ENCODE data around the gene MOB3A.
"Not testable (repeated sequence)": the region's sequence is repeated elsewhere in the genome, so short reads cannot be mapped to it uniquely, and the experiment has no call there.

MOB3A gene

DNA sequence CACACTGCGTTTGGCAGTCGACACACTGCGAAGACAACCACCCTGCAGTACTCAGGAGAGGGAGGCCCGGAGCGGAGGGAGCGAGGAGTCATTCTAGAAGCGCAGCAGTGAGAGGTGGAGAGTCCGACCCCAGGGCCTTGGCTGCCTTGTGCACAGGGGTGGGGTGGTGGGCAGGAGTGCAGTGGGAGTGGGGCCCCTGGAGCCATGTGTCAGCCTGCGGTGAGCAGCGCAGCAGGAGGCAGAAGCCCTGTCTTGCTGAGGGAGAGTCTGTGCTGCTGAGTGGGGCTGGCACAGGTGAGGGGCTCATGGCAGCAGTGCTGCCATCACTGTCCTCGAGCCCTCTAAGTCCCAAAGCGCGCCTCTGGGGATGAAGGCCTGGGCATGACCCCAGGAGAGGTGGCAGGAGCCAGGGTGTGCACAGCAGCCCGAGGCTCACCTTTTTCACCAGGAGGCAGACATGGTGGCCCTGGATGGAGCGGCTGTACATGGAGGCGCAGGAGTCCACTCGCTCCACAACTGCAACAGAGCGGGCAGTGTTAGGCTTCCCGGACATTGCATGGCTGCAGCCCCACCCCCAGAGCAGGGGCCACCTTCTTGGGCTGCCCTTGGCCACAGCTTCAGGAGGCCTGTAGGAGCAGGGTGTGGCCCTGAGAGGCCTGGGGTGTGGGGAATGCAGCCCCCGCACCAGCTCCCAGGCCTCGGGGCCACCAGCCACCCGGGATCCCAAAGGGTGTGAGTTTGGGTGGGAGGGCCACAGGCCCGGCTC, 12.3 kb upstream of the MOB3A start:
- no peak for DNase-seq (ENCODE audit: low read depth, low spot score)

DNA sequence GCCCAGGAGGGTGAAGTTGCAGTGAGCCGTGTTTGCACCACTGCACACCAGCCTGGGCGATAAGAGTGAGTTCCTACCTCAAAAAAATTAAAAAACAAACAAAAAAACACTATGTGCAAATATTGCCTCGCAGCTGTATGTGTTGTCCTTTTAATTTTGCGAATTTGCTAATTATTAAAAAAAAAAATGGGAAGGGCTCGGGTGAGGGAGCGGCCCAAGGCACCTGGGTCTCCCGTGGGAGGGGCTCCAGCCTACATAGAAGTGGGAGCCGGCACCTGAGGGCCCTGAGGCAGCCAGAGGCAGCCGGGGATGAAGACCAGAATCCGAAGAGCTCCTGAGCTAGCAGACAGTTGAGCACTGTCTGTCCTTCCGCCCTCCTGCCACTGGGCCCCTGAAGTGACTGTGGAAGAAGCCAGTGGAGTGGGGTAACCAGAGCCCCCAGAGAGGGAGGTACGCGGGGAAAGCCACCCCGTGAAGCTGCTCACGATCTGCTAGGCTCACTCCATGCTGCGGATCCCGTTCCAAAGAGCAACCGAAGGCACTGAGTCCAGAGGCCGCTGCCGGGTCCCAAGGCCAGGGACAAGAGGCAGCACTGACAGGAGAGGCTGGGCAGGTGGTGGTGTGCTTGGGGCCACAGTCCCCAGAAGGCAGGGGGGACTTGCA, 7.0 kb upstream of the MOB3A start:
- no peak for DNase-seq (ENCODE audit: low read depth, low spot score)

DNA sequence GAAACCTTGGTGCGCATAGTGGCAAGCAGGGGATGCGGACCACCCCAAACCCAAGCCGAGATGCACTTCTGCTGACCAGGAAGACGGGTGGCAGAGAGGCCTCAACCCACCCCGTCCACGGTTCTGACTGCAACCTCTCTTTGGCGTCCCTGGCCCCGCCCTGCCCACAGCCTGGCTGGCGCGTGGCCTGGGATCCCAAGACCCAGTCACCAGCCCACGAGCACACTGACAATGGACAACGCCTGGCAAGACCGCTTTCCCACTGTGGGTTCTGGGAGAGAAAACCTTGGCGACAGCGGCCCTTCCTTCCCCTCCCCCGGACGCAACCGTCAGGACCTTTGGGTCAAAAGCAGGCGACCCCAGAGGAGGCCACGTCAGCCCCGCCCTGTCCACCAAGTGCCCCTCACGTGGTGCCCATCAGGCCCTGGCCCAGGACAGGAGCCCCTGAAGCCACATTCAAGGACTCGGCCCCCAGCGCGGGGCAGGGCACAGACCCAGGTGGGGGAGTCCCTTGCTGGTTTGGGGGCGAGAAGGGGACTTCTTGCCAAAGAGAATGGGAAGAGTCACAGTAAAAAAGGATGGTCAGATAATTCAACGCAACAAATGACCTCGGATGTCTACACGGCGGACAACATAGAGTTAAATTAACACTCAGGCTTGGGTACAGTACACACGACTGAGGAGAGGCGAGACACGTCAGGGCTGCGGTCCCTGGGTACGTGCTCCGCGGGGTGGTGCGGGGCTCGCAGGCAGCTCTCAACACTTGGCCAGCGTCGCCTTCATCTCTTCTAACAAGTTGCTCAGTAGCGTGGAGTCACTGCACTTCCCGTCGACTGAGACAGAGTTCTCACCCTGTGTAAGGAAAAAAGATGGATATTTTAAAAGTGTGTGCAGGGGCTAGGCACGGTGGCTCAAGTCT, 5.5 kb upstream of the MOB3A start:
- DNase-seq (ENCODE audit: low read depth, low spot score) = no peak

DNA sequence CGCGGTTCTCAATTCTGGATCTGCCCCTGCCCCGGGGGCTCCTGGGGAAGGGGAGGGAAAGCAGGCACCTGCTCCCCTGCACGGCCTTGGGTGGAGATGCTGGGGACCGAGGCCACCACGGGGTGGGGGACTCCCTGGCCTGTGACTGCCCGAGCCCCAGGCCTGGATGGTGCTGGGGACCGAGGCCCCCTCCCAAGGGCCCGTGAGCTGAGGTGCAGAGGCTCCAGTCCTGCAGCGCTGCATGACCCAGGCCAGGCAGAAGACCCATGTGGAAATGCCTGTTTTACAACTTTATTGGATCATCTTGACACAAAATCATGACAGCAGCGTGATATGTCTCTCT, 4.6 kb upstream of the MOB3A start:
- DNase-seq (ENCODE audit: low read depth, low spot score) = no peak

DNA sequence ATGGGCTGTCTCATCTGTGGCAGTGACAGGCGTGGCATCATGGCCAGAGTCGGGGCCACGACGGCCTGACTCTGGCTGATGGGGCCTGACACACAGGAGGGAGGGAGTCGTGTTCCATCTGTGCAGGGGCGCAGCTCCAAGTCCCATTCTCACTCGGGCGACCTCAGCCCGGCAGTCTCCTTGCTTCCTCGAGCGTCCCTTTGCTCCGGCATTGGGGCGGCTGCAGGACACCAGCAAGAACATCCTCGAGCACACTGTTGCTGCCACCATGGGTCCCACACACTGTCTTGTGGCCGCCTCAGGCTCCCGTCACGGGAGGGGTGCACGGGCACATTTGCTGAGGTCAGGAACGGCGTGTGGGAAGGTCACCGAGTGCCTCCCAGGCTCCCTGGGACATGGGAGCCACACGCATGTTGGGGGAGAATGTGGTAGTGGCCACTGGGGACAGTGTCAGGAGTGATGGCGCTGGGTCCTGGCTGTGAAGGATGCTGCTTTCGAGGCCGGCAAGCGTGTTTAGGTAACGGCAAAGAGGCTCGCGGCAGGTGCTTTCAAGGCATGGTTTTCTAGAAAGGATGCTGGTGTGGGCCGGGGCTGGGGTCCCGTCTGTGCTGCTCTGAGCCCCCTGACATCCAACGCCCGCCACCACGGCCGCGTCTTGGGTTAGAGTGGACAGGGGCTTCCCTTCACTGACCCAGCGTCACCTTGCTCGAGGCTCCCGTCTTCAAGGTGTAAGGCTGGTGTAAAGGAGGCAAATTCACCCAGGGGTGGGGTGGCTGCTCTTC, 4.0 kb upstream of the MOB3A start:
- DNase-seq (ENCODE audit: low read depth, low spot score) = no peak

DNA sequence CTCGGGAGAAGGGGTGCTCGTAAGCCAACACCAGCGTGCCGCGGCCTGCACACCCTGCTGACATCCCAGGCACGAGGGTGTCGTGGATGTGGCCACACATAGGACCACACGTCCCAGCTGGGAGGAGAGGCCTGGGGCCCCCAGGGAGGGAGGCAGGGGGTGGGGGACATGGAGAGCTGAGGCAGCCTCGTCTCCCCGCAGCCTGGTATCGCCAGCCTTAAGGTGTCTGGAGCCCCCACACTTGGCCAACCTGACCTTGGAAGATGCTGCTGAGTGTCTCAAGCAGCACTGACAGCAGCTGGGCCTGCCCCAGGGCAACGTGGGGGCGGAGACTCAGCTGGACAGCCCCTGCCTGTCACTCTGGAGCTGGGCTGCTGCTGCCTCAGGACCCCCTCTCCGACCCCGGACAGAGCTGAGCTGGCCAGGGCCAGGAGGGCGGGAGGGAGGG, 3.0 kb upstream of the MOB3A start:
- DNase-seq (ENCODE audit: low read depth, low spot score) = no peak

DNA sequence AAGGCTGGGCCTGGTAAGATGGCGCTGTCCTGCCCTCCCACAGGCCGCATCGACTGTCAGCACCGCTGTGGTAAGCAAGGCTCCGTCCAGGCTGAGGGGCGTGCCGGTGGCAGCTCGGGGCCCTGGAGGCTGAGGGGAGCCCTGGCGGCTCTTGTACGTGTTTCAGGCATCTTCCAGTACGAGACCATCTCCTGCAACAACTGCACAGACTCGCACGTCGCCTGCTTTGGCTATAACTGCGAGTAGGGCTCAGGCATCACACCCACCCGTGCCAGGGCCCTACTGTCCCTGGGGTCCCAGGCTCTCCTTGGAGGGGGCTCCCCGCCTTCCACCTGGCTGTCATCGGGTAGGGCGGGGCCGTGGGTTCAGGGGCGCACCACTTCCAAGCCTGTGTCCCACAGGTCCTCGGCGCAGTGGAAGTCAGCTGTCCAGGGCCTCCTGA, 1.8 kb upstream of the MOB3A start:
- no peak for DNase-seq (ENCODE audit: low read depth, low spot score)

DNA sequence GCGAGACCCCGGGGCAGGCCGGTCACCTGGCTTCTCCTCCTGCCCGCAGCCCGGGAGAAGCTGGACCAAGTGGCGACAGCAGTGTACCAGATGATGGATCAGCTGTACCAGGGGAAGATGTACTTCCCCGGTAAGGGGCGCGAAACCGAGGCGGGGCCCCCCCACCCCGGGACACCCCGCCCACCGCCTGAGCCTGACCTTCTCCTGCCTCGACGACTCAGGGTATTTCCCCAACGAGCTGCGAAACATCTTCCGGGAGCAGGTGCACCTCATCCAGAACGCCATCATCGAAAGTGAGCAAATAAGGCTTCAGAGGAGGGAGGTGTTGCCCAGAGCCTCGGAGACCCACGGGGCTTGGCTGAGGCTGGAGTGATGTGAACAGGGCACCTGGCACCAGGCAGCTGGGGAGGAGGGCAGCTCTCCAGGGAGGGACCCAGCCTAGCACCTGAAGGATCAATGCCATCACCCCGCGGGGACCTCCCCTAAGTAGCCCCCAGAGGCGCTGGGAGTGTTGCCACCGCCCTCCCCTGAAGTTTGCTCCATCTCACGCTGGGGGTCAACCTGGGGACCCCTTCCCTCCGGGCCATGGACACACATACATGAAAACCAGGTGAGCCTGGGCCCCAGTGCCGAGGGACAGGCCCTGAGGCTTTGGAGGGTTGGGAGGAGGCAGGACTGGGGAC, 1.2 kb upstream of the MOB3A start:
- DNase-seq (ENCODE audit: low read depth, low spot score) = no peak

DNA sequence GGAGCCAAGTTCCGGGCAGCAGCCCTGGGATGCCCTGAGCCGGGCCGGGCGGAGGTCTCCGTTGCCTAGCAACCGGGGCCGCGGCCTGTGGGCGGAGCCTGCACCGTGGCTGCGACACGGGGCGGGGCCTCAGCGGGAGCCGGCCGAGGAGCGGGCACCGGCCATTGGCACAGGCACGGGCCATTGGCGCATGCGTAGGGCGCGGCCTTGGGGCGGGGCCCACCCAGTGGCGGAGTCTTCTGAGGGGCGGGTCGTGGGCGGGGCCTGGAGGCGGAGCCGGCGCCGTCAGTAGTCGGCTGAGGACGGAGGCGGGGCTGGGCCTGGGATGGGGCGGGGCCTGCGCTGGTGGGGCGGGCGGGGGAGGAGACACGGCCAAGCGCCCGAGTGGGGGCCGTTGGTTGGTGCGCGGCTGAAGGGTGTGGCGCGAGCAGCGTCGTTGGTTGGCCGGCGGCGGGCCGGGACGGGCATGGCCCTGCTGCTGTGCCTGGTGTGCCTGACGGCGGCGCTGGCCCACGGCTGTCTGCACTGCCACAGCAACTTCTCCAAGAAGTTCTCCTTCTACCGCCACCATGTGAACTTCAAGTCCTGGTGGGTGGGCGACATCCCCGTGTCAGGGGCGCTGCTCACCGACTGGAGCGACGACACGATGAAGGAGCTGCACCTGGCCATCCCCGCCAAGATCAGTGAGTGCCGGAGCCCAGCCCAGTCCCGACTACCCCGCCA, 515 bp upstream of the MOB3A start, which contains the start of gene IZUMO4:
Gene IZUMO4 (plus strand): TSS at position 436 of the 723 bp plus-strand sequence. CDS start 31 bp downstream, at position 467.
- DNase-seq (ENCODE audit: low read depth, low spot score) = peak; percentile 100

DNA sequence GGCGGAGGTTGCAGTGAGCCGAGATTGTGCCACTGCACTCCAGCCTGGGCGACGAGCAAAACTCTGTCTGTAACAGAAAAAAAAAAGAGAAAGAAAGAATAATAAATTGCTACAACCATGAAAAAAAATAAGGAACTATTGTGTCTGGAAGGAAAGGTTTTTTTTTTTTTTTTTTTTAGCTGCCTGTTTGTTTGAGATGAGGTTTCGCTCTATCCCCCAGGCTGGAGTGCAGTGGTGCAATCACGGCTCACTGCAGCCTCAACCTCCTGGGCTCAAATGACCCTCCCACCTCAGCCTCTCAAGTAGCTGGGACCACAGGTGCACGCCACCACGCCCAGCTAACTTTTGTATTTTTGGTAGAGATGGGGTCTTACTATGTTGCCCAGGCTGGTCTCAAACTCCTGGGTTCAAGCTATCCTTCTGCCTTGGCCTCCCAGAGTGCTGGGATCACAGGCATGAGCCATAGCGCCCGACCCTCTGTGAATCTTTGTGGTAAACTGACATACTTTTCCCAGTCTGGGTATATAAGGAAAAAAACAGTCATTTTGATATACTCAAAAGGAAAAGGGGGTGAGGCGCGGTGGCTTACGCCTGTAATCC, 4.1 kb downstream of the MOB3A start:
- DNase-seq (ENCODE audit: low read depth, low spot score) = not testable (repeated sequence)

DNA sequence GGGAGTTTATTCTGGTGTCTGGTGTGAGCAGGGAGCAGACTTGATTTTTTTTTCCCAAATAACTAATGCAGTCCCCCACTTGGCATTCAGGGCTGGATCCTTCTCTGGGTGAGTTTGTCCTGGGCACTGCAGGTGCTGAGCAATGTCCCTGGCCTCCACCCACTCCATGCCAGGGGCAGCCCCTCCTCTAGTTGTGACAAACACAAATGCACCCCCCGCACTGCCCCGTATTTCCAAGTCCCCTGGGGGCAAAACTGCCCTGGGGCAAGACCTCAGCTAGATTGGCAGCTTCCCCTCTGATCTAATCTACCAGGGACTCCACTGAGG, 6.4 kb downstream of the MOB3A start:
- no peak for DNase-seq (ENCODE audit: low read depth, low spot score)

DNA sequence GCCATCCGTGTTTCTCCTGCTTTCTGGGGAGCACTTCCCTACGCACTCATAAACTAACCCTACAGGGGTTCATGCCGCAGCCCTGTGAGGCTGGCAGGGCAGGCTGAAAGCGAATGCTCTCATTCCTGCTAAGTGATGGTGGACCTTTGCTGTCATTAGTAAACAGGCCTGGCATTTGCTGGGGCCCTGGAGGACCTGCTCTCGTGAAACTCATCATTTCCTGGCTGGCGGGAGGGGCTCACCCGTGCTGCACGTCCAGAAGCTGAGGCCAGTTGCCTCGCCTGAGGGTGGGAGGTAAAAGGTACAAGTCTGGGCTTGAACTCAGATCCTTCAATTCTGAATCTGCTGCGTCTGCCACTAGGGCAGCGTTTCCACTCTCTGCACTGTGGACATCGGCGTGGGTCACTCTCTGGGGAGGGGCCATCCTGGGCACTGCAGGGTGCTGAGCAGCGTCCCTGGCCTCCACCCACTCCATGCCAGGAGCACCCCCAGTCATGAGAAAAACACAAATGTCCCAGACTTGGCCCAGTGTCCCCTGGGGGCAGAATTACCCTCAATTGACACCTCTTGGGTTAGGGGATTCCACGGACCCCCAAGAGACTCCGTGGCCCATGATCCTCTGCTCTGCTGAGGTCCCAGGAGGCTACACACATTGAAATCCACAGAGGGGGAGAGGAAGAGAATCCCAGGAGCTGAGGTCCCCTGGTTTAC, 7.0 kb downstream of the MOB3A start:
- no peak for DNase-seq (ENCODE audit: low read depth, low spot score)

DNA sequence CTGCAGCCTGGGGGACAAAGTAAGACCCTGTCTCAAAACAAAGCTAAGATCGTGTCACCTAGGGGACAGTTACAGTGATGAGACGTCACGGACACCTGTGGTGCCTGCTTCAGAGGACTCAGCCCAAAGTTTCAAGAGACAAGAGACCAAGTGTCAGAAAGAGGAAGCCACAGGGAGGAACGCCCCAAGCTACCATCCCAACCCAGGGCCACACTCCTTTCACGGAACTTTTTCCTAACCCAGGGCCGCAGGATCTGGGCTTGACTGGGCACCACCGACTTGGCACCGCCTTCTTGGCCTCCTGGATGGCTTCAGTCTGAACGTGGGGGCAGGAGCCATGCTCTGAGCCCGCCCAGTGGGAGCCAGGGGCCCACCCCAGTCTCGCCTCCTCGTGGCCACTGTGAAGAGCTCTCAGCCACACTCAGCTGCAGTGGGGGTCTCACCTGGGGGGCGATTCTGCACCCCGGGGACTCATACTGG, 8.5 kb downstream of the MOB3A start:
- no peak for DNase-seq (ENCODE audit: low read depth, low spot score)

DNA sequence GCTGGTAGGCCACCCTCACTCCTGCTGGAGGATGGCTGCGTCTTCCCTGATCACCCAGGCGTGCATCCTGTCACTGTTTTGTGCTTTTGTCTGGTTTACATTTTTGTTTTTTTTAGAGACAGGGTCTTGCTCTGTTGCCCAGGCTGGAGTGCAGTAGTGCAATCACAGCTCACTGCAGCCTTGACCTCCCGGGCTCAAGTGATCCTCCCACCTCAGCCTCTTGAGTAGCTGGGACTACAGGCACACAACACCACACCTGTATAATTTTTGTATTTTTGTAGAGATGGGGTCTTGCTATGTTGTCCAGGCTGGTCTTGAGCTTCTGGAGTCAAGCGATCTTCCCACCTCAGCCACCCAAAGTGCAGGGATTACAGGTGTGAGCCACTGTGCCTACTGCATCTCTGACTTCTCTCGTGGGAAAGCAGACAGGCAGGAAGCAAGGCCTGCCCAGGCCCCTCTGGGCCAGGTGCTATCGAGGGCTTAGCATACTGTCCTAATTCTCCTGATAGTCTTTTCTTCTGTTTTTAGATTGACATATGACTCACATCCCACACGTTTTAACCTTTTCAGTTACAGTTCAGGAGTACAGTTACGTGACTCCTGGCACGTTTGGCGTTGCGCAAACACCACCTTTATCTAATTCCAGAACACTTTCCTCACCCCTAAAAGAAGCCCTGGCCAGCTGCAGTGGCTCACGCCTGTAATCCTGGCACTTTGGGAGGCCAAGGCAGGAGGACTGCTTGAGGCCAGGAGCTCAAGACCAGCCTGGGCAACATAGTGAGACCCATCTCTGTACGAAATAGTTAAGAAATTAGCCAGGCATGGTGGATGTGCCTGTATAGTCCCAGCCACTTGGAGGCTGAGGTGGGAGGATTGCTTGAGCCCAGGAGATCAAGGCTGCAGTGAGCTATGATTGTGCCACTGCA, 9.2 kb downstream of the MOB3A start:
- DNase-seq (ENCODE audit: low read depth, low spot score) = not testable (repeated sequence)

DNA sequence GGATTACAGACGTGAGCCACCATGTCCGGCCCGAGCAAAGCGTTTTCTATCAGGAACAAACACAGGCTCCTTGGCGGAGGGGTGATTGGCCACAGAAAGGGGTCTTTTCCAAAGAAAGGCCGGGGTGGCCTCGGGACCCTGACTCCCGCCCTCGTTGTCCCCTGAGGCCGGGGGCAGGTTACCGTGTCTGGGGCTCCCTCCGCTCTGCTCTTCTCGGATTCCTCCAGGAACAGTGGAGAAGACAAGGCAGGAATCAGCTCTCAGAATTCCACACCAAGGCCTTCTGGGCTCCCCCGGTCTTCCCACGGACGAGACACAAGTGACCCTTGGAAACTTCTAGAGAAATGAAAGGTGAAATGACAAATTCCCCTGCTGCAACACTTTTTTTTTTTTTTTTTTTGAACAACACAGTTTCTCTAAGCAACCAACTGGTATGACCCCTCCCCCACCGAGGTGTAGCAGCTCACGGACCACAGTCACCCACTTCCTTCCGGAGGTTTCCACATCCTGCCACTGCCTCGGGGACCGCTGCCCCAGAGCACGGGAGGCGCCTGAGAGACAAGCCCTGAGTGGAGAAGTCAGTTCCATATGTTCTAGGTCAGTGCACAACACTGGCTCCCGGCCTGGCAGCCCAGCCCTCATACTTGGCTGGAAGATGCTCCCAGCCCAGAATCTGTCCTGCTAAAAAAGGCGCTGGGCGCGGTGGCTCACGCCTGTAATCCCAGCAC, 11.0 kb downstream of the MOB3A start:
- DNase-seq (ENCODE audit: low read depth, low spot score) = no peak

DNA sequence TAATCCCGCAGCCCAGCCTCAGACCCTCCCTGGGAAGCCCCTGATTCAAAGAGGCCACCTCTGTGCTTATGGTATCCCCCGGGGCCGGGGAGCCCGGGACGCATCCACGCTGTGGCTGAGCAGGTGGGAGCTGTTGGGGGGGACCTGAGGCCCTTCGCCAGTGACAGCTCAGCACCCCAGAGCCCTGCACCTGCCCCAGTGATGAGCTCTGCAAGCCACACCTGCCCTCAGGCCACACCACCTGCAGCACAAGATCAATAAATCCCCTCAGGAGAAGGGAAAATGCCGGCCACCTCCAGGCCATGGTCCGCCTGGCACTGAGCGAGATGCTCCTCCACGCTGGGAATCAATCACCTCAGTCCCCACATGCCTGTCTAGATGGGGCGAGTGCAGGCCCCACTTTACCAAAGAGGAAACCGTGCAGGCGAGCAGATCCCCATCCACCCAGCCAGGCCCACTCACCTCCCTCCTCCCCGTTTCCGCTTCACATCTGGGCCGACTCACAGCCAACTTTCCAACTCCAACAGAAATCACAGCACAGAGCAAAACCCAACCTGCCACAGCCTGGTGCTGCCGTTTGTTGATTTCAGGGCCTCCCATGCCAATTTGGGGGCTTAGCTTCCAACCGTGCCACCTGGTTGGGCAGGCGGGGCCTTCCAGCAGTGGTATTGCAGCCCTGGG, 12.8 kb downstream of the MOB3A start:
- DNase-seq (ENCODE audit: low read depth, low spot score) = no peak
